Dedifferentiated amniotic fluid mesenchymal stem cell (primary cell): ENCODE data around the gene FDXR.
A peak's percentile ranks its signal among the peaks of the same experiment; 100 is the strongest.
"Not testable (repeated sequence)": the region's sequence is repeated elsewhere in the genome, so short reads cannot be mapped to it uniquely, and the experiment has no call there.

ENCODE experiments used
- DNase-seq: peaks from one replicate; pipeline ENCODE4 v3.0.0-alpha.2; 2016; ENCODE audit errors: extremely low spot score

FDXR gene

DNA sequence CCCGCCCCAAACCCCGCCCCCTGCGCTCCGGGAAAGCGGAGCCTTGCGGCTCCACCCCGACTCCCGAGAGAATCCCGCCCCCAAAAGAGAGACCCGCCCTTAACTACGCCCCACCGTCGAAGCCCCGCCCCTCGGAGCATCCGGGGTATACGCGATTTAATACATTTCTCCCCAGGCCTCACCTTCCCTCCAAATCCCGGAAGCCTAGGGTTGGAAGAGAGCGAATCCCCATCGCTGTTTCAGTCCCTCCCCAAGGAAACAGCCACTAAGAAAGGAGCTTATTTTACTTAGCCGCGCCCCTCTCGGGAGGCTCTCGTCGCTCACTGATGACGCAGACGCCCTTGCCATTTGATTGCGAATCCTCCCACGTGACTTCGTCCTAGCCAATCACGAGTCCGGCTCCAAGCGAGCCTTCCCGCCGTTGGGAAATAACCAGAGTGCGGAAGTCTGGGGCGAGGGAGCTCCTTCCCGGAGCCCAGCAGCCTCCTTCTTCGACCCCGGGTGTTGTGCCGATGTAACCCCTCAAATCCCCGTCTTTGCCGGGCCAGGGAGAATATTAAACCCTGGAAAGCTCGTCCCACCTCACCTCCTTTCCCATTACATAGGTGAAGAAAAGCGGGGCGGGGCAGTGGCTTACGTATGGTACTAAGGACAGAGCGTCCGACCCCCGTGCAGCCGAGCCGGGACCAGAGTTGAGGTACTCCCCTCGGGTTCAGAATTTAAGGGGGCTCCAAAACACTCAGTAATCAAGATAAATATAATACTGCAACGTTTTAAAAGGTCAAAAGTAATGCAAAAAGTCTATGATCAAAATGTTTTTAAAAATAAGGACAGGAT, 461 bp upstream of the FDXR start:
- DNase-seq, result peak; percentile 100

- no peak for DNase-seq
Observed at GRCh38 chr17:74871356-74872076, 1.3 kb downstream of the FDXR start.

DNA sequence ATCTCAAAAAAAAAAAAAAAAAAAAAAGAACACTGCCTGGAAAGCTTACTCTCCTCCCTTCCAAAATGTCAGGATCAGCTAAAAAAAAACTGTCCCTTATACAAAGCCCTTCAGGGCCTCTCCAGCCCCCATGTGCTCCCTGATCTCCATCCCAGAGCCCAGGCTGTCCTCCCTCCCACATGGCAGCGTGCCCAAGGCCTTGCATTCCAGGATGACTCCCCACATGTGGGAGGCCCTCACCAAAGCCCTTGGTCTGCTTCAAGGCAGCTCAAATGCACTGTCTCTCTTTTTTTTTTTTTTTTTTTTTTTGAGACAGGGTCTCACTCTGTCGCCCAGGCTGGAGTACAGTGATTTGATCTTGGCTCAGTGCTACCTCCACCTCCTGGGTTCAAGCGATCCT, 2.3 kb downstream of the FDXR start:
- no peak for DNase-seq

DNA sequence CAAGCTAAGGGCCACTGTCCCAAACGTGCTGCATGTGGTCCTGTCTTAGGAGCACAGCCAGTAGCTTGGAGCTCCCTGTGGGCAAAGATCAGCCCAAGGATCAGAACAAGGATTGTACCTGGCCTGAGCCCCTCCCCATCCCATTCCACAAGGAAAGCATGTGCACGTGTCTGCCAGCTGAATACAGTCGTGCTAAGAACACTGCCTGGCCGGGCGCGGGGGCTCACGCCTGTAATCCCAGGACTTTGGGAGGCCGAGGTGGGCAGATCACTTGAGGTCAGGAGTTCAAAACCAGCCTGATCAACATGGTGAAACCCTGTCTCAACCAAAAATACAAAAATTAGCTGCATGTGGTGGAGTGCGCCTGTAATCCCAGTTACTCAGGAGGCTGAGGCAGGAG, 2.8 kb downstream of the FDXR start:
- not testable (repeated sequence) for DNase-seq

DNA sequence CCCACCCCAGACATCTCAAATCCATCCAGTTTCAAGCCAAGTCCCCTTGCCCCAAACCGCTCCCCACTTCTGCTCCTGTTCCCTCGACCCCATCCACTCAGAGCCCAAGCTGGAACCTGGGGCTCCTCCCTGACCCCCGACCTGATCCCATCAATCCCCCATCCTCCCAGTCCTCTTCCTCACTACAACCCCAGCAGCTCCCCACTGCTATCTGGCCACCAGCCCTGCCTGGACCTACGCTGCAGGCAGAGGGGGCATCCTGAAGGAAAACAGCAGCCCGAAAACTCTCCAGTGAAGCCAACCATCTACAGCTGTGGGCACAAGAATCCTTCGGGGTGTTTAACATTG, 3.9 kb downstream of the FDXR start:
- no peak for DNase-seq

DNA sequence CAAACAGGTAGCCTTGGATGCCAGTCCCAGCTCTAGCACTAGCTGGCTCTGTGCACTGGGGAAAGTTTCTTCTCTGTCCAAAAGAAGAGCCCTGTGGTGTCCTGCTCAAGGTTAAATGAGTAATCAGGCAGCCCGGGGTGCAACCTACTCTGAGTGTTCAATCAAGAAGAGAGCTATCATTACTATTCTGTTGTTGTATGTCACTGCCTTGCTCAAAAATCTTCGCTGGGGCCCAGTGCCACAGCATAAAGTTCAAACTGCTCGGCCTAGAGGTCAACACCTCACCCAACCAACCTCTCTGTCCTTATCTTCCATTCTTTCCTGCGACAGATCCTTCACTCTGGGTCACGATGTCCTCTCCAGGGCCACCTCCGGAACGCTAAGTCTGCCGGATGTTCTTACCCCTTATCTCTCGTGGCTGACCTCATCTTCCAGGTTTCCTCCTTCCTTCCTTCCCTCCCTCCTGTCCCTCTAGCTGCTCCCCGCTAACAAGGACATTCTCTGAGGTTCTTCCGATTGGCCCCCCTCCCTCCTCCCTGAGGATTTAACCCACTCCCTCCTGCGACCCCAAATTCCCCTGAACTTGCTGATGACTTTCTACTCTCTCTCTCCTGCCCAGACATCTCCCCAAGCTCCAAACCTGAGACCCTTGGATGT, 4.4 kb downstream of the FDXR start:
- no peak for DNase-seq

- no peak for DNase-seq
Observed at GRCh38 chr17:74866198-74866835, 6.5 kb downstream of the FDXR start.

- no peak for DNase-seq
Observed at GRCh38 chr17:74865504-74866197, 7.1 kb downstream of the FDXR start.

DNA sequence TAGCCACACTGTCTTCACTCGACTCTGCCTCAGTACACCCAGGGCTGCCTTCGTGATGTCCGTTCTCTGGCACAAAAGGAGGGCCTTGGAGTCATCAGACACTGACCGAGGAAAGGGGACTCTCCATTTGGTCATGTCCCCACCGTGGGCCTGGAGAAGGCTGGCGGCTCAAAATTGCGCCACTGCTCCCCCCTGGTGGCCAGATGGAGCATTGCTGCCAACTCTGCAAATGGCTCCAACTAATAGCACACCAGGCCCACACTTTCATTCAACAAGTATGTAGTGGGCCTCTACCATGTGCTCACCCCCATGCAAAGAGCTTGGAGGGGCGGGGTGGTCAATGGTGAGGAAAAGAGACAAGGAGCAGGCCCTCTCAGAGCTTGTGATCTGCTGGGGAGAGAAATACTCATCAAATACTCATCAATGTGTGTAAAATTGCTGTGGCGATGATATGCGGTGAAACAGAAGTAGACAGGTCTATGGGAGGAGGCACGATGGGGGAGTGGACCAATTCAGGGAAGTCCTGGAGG, 7.9 kb downstream of the FDXR start:
- DNase-seq, result peak; percentile 26

DNA sequence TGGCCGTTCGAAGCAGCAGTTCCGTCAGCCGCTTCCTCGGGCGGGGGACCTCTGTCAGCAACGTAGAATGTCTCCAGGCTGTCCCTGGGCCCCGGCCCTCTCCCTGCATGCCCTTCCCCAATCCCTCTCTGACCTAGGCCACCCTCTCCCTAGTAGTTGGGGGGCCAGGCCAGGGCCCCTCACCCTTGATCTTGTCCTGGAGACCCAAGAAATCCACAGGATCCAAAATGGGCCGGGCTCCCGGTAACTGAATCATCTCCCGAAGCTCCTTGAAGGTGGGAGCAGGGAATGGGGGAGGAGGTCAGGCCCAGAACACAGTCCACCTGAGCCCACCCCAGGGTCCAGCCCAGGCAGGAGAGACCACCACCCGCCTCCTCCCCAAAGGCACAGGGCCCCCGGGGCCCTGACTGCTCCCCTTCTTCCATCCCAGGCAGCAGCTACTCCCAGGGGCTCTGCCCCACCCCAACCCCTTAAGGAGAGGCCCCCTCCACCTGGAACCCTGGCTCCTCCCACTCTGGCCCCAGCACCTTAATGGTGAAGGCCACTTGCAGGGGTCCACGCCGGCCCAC, 8.4 kb downstream of the FDXR start:
- DNase-seq, result no peak

DNA sequence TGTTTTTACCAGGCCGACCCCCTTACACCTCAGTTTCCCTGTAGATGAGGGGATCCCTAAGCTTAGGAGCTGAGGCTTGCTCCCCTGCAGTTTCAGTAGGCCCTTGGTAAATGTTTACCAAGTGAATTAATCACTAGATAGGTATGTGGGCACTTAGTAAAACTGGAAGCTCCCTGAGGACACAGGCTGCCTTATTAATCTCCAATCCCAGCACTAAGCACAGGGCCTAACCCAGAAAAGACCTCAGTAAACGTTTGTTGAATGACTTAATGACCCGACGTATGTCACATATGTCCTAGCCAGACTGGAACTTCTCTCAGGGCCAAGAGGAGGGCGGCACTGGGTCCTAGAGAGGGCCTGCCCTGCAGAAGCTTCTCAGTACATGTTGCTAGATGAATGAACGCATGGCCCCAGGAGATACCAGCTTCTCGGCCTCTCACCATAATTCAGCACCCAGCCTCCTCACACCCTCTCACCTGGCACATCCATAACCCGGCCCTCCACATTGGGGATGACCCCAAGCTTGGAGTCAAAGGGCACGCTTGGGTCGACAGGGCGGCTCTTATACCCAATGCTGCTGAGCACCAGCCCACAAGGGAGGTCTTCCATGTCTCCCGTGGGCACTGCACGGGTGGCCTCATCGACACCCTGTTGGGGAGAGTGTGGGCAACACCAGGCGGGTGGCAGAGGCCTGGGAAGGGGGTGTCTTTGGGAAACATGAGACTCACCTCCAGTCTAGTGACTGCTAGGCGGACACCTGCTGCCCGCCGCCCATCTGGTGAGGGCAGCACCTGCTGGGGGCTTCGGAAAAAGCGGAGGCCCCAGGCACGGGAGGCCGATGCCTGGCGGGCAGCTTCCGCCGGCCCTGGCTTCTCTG, 9.1 kb downstream of the FDXR start:
- no peak for DNase-seq

GRCh38 chr17:74862919-74863318, 9.9 kb downstream of the FDXR start:
- DNase-seq, result no peak

DNA sequence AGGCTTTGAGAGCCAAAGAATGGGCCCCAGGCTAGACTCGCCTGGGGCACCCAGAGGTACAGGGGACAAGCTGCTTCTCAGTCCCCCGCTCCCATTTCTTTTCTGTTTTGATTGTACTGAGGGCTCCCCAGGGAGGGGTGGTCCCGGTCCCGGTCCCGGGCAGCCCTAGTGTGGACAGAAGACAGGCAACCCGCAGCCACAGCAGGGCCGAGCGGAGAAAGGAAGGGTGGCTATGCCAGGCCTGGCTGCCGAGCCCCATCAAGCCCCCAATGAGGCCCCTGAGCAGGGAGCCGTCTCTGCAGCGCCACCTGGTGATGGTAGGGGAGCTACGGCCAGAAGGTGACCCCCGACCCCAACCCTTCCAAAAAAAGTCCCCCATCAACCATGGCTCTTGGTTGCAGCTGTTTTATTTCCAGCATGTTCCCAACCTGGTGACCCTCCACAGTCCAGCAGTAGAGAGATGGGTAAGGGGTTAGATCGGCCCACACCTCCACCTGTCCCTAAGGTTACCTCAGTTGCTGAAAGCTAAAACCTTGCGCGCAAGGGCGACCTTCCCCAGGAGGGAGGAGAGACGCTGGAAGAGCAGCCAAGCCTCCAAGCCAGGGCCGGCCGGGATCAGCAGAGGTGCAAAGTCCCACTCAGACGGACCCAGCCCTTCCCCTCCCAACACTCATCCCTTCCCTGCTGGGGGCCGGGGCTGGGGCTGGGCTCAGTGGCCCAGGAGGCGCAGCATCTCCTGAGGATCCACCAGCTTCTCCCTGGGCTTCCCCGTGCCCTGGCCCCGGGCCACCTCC, 10.5 kb downstream of the FDXR start:
- DNase-seq, result no peak

DNA sequence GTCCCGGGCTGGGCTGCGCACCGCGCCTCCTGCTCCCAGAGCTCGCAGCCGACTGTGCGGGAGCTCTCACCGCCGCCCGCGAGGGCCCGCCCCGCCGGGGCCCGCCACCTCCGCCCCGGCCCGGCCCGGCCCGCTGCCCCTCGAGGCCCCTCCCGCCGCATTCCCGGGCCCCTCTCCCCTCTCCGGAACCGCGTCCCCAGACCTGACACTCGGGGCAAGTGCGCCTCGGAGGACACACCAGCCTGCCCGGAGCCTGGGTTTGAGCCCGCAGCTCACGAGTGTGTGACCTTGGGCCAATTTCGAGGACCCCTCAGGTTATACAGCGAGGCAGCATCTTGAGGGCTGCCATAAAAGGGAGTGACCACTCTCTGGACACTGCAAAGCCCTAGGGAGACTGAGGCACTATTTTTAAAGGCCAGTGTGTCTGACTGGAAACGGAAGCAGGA, 11.1 kb downstream of the FDXR start:
- DNase-seq, result no peak

DNA sequence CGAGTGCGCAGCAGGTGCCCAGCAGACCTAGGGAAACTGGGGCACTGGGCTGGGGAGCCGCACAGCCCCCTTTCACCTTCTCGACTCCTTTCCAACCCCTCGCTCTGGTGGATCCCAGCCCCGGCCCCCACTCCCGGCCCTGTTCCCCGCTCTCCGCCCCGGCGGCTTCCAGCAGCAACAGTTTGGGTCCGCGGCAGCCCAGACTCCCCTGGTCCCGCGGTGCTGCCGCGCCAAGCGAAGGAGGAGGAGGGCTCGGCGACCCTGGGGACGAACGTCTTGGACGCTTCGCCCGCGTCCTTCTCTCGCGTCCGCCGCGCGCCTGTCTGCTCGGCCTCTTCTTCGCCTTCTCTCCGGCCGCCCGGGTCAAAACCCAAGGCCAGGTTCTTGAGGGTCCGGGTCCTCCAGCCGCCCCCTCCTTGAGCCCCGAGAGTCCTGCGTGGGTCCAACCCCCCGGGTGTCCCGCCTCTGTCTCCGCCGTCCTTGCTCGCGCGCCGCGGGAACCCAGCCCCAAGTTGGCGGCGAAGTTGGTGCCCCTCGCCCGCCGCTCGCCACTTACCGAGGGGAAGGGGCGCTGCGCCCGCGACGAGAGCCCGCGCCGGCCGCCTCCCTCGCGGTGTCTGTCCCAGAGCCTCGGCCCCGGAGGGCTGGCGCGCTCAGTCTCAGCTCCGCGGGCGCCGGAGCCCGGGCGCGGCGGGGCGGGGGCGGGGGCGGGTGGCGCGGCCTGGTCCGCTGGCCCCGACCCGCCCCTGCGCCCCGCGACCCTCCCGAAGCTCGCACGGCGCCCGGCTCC, 11.7 kb downstream of the FDXR start:
- no peak for DNase-seq

DNA sequence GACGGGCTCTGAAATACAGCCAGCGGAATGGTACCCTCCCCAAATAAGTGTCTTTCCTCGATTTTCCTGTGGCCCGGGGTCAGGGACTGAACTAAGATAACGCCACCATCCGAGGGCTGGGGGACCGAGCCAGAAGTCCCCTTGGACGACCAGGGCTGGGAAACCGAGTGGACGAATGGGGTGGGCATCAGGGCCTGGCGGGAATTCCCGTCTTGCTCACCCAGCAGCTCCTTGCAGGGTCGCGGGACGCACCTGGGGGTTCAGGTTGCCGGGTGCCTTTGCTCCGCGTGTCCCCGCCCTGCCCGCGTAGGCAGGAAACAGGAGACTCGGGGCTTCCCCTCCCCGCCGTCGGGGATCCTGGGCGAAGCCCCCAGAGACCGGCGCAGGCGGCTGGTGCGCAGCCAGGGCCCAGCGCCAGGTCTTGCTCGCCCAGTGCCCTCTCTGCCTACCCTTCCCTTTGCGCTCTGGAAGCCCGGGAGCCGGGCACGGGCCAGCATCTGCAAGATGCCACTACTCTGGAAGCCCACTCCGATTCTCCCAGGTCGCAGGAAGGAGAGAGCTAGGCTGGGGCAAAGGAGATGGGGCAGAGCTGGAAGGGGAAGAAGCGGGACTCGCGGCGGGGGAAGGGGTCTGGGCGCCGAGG, 12.4 kb downstream of the FDXR start:
- no peak for DNase-seq

DNA sequence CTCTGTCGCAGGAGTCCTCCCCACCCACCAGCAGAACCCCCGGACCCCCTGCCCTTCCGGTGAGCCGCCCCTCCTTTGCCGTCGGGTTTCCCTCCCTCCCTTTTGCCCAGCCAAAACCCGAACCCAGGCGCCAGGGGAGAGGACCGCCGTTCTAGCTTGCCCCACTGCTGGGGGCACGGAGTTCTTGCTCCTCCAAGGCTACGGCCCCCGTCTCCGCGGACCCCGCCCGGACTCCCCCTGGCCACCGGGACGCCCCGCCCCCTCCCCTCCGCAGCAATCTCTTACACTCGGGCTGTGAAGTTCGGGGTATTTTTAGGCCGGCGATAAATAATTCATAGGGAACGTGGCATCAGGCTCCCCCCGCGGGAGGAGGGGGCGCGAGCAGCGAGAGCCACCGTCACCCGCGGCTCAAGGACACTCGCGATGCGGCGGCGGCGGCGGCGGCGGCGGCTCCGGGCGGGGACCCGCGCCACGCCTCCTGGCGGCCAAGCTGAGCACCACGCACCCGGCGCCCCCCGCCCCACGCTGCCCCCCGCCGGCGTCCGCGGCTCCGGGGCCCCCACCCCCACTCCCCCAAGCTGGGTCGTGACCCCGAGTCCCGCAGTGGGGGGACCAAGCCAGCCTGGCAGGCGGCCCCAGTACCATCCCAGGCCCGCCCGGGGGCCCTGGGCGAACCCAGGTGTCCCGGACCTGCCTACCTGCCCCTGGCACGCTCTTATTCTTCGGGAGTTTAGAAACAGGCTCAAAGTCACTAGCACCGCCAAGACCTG, 13.2 kb downstream of the FDXR start, which contains the start of gene GRIN2C:
Gene GRIN2C (minus strand): TSS at position 427 of the 770 bp plus-strand sequence. CDS start 4,793 bp downstream, outside the sequence.
- DNase-seq, result no peak
